Neural crest cell (in vitro differentiated cells): Measurements from ENCODE around the gene FAM210A. TPM values are rescaled to one million over a fixed set of nuclear protein-coding genes. Genes with fewer than 3 reads are reported as not detected.

Experiments
- DNase-seq: peaks from one replicate; pipeline ENCODE4 v3.0.0; 2021; ENCODE audit warnings: low read depth, mixed read lengths, low spot score
- H3K27ac Mint-ChIP-seq: one replicate; pipeline ENCODE4 v1.8.0; 2021; ENCODE audit warnings: mild to moderate bottlenecking, mixed read lengths; ENCODE audit not compliant: unreplicated experiment
- H3K27me3 Mint-ChIP-seq: 2 replicates; pipeline ENCODE4 v1.8.0; 2021; ENCODE audit warnings: low read depth, mild to moderate bottlenecking, mixed read lengths
- H3K36me3 Mint-ChIP-seq: 2 replicates; pipeline ENCODE4 v1.8.0; 2021; ENCODE audit warnings: low read depth, mild to moderate bottlenecking, mixed read lengths
- H3K4me1 Mint-ChIP-seq: 2 replicates; pipeline ENCODE4 v1.8.0; 2021; ENCODE audit warnings: mixed read lengths
- H3K4me3 Mint-ChIP-seq: one replicate; pipeline ENCODE4 v1.8.0; 2021; ENCODE audit warnings: mild to moderate bottlenecking, mixed read lengths
- H3K9me3 Mint-ChIP-seq: 2 replicates; pipeline ENCODE4 v1.8.0; 2021; ENCODE audit warnings: mixed read lengths
- long read RNA-seq: library from polyadenylated mRNA; unstranded; transcript quantifications from one replicate; pipeline ENCODE4 v2.0.0, GENCODE V29; 2020
- total RNA-seq: library from RNA; stranded (reverse); gene quantifications from 2 replicates; pipeline ENCODE4 v1.2.1, GENCODE V29; 2021
- TF ChIP-seq, protein P1 (sequence below): fragments of 200-600 bp; sonication (generic); conservative IDR thresholded peaks from 2 replicates; pipeline ENCODE4 v1.5.0; 2021; ENCODE audit warnings: antibody characterized with exemption, mild to moderate bottlenecking

Gene FAM210A, protein sequence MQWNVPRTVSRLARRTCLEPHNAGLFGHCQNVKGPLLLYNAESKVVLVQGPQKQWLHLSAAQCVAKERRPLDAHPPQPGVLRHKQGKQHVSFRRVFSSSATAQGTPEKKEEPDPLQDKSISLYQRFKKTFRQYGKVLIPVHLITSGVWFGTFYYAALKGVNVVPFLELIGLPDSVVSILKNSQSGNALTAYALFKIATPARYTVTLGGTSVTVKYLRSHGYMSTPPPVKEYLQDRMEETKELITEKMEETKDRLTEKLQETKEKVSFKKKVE
- total RNA-seq: 15.1 and 16.8 TPM in 2 replicates
- long read RNA-seq, full-length matches to known transcripts: 9 of 10 reads
- long read RNA-seq, partial matches to known transcripts: 1 of 10 reads
- long read RNA-seq, other reads (novel, unspliced or antisense): 0 of 10 reads

DNA sequence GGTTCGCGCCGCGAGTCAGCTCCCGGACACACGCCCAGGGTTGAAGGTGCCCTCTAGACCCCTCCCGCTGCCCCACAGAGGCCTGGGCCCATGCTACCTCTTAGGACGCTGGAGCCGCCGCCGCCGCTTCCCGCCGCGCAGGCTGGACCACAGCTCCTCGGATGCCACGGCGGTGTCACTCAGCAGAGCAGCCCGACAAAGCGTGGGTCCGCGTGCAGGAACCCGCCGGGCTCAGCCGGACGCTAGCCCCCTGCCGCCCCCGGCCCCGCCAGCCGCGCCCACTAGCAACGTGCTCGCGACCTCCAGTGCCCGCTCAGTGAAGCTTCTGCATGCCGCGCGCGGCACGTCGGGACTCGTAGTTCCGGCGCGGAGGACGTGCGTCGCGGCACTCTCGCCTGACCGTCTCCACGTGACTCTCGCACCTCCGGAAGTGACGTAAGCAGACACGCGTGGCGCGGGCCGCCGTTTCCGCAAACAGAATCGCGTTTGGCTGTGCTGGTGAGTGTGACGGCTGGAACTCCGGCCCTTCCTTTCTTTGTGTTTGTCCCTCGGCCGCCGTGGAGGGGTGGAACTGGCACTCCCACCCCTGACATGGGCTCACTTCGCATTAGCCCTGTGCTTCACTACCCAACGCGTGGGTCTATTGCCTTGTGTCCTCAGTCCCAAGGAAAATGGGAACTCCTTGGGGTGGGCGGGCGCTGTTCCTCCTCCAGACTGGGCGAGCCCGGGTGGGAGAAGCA lies at the start of gene FAM210A, which contains the start of gene RNMT:
Gene FAM210A (minus strand): TSS at position 327 of the 740 bp plus-strand sequence. CDS start 44,481 bp downstream, outside the sequence.
Gene RNMT (plus strand): TSS at position 442 of the 740 bp plus-strand sequence. CDS start 4,845 bp downstream, outside the sequence.
- H3K36me3 Mint-ChIP-seq: no peaks in the 10 kb centered on the region
- peak within 1 kb of the TSS; percentile 98 for H3K27ac Mint-ChIP-seq
- TF ChIP-seq, protein P1, sequence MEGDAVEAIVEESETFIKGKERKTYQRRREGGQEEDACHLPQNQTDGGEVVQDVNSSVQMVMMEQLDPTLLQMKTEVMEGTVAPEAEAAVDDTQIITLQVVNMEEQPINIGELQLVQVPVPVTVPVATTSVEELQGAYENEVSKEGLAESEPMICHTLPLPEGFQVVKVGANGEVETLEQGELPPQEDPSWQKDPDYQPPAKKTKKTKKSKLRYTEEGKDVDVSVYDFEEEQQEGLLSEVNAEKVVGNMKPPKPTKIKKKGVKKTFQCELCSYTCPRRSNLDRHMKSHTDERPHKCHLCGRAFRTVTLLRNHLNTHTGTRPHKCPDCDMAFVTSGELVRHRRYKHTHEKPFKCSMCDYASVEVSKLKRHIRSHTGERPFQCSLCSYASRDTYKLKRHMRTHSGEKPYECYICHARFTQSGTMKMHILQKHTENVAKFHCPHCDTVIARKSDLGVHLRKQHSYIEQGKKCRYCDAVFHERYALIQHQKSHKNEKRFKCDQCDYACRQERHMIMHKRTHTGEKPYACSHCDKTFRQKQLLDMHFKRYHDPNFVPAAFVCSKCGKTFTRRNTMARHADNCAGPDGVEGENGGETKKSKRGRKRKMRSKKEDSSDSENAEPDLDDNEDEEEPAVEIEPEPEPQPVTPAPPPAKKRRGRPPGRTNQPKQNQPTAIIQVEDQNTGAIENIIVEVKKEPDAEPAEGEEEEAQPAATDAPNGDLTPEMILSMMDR: no peak
- H3K4me3 Mint-ChIP-seq: peak within 1 kb of the TSS; percentile 84
- peak; percentile 87 for DNase-seq
- no peaks in the 10 kb centered on the region for H3K27me3 Mint-ChIP-seq
- no peaks in the 10 kb centered on the region for H3K9me3 Mint-ChIP-seq
- peaks cover 35% of the 10 kb centered on the region for H3K4me1 Mint-ChIP-seq

DNA sequence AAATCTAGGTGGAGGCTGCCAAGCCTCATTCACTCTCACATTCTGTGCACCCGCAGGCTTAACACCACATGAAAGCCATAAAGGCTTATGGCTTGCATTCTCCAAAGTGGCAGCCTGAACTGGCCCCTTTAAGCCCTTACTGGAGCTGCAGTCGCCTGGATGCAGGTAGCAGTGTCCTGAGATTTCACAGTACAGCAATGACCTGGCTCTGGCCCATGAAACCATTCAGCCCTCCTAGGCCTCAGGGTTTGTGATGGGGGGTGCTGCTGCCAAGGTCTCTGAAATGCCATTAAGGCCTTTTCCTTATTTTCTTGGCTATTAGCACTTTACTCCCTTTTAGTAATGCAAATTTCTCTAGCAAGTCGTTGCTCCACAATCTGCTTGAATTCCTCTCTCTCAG lies 48.7 kb upstream of the FAM210A start:
- Mint-ChIP-seq H3K9me3 (peaks cover 17% of the 10 kb centered on the region), H3K36me3 (peaks cover 2% of the 10 kb centered on the region), H3K4me1 (no peaks in the 10 kb centered on the region), H3K4me3 (no peak overlapping the region), H3K27me3 (peaks cover 14% of the 10 kb centered on the region), H3K27ac (no peak overlapping the region)
- DNase-seq: no peak
- TF ChIP-seq, protein P1: no peak

DNA sequence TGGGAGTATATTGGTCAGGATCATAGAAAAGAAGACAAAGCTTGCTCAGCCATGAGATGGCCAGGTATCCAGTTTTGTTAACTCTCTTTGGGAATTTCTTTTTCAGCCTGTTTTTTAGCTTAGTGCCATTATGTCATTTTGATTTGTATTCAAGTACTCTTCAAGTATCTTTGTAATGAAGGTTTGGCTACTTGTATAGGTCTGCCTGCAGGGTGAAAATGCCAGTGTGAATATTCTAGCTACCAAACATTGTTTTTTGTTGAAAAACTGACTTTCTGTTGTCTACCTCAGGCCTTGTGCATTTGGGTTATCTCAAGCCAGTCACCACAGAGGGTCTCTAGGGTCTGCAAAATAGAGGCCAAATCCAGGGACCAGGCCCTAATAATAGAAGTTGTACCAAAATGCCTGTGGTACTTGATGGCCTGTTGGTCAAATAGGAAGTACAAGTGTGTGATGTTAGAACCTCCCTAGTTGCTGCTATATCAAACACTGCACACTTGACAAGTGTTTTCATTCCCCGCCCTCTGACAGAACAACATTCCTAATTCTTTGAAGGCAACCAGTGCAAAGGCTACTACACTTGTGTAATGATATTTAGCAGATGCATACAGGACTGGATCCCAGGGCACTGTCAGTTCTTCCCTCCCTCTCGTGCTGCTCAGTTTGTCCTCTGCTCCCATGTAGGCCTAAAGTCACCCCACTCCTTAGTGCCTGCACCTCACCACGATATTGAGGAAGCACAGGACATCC lies 36.5 kb upstream of the FAM210A start:
- Mint-ChIP-seq H3K4me1 (no peaks in the 10 kb centered on the region), H3K9me3 (peaks cover 18% of the 10 kb centered on the region), H3K27ac (no peak overlapping the region), H3K4me3 (no peak overlapping the region), H3K27me3 (no peaks in the 10 kb centered on the region), H3K36me3 (peaks cover 42% of the 10 kb centered on the region)
- TF ChIP-seq, protein P1: no peak
- DNase-seq: no peak

DNA sequence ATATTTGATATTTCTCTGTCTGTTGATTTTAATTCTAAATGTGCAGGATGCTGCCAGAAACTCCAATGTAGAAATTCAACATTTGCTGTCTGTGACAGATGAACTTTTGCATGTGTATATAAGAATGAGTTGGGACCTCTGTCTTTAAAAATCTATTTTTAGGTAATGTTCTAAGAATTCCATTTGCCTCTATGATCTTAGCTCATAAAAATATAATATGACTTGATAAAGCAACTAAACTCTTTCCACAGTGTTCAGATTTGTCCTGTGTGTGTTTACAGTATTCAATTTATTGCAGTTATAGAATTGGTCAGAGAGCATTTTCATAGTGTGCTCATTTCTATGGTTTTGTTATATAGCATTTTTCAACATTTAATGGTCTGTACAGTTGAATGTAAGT lies 33.7 kb upstream of the FAM210A start:
- no peak overlapping the region for H3K27ac Mint-ChIP-seq
- H3K4me1 Mint-ChIP-seq: no peaks in the 10 kb centered on the region
- no peaks in the 10 kb centered on the region for H3K27me3 Mint-ChIP-seq
- H3K36me3 Mint-ChIP-seq: peaks cover 65% of the 10 kb centered on the region
- no peak overlapping the region for H3K4me3 Mint-ChIP-seq
- H3K9me3 Mint-ChIP-seq: peaks cover 5% of the 10 kb centered on the region
- DNase-seq: no peak
- TF ChIP-seq, protein P1: no peak

DNA sequence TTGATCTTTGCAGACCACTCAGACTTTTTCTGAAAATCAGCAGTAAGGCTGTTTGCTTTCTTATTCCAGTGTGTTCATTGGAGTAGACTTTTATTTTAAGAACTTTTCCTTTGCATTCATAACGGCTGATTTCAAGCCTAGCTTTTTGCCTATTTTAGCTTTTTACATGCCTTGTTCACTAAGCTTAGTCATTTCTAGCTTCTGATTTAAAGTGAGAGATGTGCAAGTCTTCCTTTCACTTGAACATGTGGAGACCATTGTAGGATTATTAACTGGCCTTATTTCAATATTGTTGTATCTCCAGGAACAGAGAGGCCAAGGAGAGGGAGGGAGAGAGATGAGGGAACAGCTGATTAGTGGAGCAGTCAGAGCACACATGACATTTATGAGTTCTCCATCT lies 32.3 kb upstream of the FAM210A start:
- TF ChIP-seq, protein P1: no peak
- no peak for DNase-seq
- no peaks in the 10 kb centered on the region for H3K9me3 Mint-ChIP-seq
- H3K4me1 Mint-ChIP-seq: no peaks in the 10 kb centered on the region
- H3K27ac Mint-ChIP-seq: no peak overlapping the region
- H3K27me3 Mint-ChIP-seq: no peaks in the 10 kb centered on the region
- H3K36me3 Mint-ChIP-seq: peaks cover 56% of the 10 kb centered on the region
- no peak overlapping the region for H3K4me3 Mint-ChIP-seq
